Measurements from ENCODE around the gene THSD4. TPM values are rescaled to one million over a fixed set of nuclear protein-coding genes. Genes with fewer than 3 reads are reported as not detected.

Gene THSD4
- polyA plus RNA-seq, 4 donors = 27.2 to 96.3 (median 39.5) TPM

DNA sequence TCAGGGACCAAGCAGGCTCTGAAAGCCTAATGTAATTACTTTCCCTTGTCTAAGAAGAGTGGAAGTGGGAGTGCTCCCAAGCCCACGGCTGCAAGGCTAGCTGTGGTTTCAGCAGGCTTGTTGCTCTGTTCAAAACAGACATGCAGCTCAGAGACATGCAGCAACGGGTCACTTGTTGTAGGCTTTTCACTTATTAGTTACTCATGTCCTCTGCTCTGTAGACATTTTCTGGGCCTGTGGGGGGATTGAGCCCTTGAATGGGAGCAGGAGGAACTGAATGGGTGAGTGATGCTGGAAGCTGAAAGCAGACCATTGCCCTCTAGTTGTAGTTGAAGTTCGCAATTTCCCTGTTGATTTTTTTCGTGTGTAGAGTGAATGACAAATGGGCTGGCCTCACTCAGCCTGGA is 433.1 kb downstream of the THSD4 start:
- DNase-seq (ENCODE audit: low read depth in 4 of 4, low spot score in 3 of 4) = no peak

GRCh38 chr15:71549091-71549490 is 433.8 kb downstream of the THSD4 start:
- DNase-seq (ENCODE audit: low read depth in 4 of 4, low spot score in 3 of 4) = no peak

- no peak for DNase-seq (ENCODE audit: low read depth in 4 of 4, low spot score in 3 of 4)
These were observed 434.4 kb downstream of the THSD4 start for GRCh38 chr15:71549697-71550096.

GRCh38 chr15:71551566-71551965 is 436.3 kb downstream of the THSD4 start:
- no peak for DNase-seq (ENCODE audit: low read depth in 4 of 4, low spot score in 3 of 4)

DNA sequence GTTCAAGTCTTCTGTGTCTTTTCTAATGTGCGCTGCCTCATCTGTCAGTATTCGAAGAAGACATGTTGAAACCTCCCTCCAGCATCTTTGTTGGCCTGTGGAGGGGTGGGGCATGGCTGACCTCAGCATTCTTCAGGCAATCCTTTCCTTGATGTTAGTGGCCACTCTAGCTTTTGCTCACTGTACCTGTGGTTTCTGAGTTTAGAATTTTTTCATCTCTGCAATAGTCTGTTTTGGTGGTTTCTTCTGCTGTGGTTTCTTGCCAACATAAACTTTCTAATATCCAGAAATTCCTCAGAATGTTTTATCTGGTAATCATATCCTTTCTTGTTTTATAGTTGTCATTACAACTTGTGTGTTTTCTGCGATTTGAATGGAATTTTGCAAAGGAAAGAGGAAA is 443.8 kb downstream of the THSD4 start:
- DNase-seq (ENCODE audit: low read depth in 4 of 4, low spot score in 3 of 4) = no peak

DNA sequence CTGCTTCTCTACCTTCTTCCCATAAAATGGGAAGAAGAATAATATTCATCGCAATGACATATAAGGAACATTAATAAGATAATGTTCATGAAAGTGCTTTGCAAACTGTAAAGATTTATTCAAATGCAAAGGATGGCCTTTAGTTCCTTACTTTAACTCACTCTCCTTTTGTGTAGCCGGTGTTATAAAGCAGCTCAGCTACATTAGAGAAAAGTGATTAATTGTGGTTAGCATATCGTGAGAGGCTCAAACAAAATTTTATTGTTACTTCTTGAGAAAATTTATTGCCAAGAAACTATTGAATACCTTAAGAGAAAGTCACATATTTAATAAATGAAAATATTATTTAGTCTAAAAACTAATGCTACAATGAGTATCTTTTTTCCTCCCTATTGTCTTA is 444.3 kb downstream of the THSD4 start:
- no peak for DNase-seq (ENCODE audit: low read depth in 4 of 4, low spot score in 3 of 4)

- no peak for DNase-seq (ENCODE audit: low read depth in 4 of 4, low spot score in 3 of 4)
These were observed 447.0 kb downstream of the THSD4 start for GRCh38 chr15:71562251-71562650.

GRCh38 chr15:71564217-71564616 is 448.9 kb downstream of the THSD4 start:
- no peak for DNase-seq (ENCODE audit: low read depth in 4 of 4, low spot score in 3 of 4)

GRCh38 chr15:71565006-71565405 is 449.7 kb downstream of the THSD4 start:
- DNase-seq (ENCODE audit: low read depth in 4 of 4, low spot score in 3 of 4) = no peak

- DNase-seq (ENCODE audit: low read depth in 4 of 4, low spot score in 3 of 4) = no peak
These were observed 450.4 kb downstream of the THSD4 start for GRCh38 chr15:71565631-71566160.

- no peak for DNase-seq (ENCODE audit: low read depth in 4 of 4, low spot score in 3 of 4)
These were observed 451.0 kb downstream of the THSD4 start for GRCh38 chr15:71566226-71566625.

- DNase-seq (ENCODE audit: low read depth in 4 of 4, low spot score in 3 of 4) = no peak
These were observed 451.9 kb downstream of the THSD4 start for GRCh38 chr15:71567173-71567572.

- DNase-seq (ENCODE audit: low read depth in 4 of 4, low spot score in 3 of 4) = no peak
These were observed 453.0 kb downstream of the THSD4 start for GRCh38 chr15:71568227-71568626.

DNA sequence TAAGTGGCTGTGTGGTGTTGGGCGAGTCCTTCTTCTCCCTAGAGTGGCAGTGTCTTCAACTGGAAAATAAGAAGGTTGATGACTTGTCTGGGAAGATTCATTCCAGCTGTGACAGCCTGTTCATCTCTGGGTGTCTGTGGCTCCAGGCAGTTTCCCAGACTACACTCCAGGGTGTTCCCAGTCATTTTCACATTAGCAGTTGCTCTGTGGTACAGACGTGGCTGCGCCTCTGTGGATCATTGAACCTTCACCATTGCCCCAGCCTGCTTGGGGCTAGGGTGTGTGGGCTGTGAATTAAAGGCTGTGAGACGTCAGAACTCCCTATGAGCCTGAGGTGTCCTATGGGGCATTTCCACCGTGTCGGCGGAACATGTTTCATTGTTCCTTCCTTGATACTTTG is 455.5 kb downstream of the THSD4 start:
- no peak for DNase-seq (ENCODE audit: low read depth in 4 of 4, low spot score in 3 of 4)

DNA sequence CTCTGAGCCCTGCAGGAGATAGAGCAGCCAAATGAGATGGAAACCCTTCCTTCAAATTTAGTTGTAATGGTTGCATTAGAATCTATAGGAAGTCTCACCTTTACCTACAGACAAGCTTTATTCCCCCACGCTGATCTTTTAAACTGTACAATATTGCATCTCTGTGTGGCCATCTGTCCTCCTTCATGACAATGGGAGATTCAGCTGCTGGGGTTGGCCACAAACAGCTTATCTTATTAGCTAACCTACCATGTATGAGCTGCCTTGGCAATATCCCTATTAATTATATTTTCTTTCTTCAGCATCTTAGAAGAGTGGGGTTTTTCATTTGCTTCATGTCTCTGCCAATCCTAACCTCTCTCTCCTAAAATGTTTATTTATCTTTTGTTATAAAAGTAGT is 456.4 kb downstream of the THSD4 start:
- no peak for DNase-seq (ENCODE audit: low read depth in 4 of 4, low spot score in 3 of 4)

- no peak for DNase-seq (ENCODE audit: low read depth in 4 of 4, low spot score in 3 of 4)
These were observed 457.3 kb downstream of the THSD4 start for GRCh38 chr15:71572452-71573053.

DNA sequence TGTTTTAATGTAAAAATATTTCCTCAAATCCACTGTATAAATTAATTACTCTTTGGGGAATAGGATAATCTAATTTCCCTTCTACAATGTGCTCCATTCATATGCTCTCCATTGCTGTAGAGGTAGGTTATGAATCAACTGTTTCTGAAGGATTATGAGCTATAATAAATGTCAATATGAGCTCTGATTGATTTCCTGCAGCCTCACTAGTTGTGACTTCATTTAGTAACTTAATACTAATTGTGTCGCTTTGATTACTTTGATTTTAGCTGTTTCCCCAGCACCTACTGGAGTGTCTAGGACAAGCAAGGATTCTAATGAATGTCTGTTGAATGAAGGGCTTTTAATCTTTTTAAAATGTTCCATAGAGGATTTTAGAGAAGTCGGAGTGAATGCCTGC is 458.3 kb downstream of the THSD4 start:
- DNase-seq (ENCODE audit: low read depth in 4 of 4, low spot score in 3 of 4) = no peak

DNA sequence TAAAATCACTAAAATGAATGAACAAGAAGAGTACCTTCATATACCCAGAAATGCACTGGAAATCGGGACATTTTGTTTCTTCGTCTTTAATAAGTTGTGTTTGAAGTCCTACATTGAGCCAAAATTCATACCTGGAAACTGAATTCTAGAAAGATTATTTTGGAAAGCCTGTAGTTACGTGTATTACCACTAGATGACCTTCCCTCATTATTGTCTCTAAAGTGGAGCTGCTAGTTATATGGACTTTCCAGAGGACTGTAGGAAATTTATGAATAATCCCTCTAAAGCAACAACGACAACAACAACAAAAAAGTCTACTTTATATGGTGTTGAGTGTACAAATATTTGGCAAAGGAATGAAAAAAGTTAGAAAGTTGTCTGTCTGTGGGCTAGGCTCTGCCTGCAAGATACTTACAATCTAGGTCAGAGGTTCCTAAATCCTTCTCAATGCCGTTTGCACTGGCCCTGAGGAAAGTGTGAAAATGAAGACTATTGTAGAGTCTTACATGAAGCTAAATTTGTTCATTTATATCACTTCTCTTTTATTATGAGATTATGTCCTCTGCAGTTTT is 460.3 kb downstream of the THSD4 start:
- DNase-seq (ENCODE audit: low read depth in 4 of 4, low spot score in 3 of 4) = no peak

GRCh38 chr15:71577071-71577470 is 461.8 kb downstream of the THSD4 start:
- DNase-seq (ENCODE audit: low read depth in 4 of 4, low spot score in 3 of 4) = no peak

- no peak for DNase-seq (ENCODE audit: low read depth in 4 of 4, low spot score in 3 of 4)
These were observed 466.2 kb downstream of the THSD4 start for GRCh38 chr15:71581398-71581930.

DNA sequence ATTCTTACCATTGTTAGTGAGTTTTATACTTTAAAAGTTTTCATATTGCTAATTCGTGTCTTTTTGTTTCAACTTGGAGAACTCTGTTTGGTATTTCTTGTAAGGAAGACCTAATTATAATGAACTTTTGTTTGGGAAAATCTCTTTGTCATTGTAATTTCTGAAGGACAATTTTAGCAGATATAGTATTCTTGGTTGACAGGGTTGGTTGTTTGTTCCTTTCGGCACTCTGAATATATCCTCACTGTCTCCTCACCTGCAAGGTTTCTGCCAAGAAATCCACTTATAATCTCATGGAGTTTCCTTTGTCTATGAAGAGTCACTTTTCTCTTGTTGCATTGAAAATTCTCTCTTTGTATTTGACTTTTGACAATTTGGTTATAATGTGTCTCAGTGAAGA is 469.9 kb downstream of the THSD4 start:
- no peak for DNase-seq (ENCODE audit: low read depth in 4 of 4, low spot score in 3 of 4)

DNA sequence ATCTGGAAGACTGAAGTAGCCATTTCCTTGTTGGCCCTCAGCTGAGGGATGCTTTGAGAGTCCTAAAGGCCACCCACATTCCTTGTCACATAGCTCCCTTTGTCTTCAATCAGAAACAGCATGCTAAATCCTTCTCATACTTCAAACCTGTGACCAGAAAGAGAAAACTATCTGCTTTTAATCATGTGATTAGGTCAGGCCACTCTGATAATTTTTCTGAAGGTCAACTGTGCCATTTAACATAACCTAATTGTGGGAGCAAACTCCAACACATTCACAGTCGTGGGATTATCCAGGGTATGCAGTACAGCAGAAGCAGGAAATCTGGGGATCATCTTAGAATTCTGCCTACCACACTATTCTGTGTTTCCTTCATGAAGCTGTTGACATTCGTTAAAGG is 471.2 kb downstream of the THSD4 start:
- no peak for DNase-seq (ENCODE audit: low read depth in 4 of 4, low spot score in 3 of 4)
